GM12801 (cell line): ENCODE data around the gene CAVIN1.

Experiments
- TF ChIP-seq, protein P1 (sequence below): IDR thresholded peaks from one replicate; pipeline ENCODE4 v1.5.1; 2011; ENCODE audit warnings: control low read depth; ENCODE audit not compliant: insufficient read length; ENCODE audit errors: extremely low read depth

The CAVIN1 gene

DNA sequence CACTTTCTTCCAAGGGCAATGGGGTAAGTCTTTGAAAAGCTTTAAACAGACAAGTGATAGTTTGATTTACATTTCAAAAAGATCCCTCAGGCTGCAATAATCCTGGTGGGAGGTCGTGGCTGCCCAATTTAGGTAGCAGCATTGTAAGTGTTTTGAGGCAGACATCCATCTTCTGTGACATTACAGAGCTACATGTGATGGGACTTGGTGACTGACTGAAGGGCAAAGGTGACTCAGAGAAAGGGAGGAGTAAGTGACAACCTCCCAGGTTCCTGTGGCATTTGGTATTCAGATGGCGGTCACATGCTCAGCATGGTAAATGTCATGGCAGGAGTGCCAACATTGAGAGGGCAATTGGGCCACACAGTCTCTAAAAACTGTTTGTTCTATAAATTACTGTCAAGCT lies 61.3 kb downstream of the CAVIN1 start:
- TF ChIP-seq, protein P1, sequence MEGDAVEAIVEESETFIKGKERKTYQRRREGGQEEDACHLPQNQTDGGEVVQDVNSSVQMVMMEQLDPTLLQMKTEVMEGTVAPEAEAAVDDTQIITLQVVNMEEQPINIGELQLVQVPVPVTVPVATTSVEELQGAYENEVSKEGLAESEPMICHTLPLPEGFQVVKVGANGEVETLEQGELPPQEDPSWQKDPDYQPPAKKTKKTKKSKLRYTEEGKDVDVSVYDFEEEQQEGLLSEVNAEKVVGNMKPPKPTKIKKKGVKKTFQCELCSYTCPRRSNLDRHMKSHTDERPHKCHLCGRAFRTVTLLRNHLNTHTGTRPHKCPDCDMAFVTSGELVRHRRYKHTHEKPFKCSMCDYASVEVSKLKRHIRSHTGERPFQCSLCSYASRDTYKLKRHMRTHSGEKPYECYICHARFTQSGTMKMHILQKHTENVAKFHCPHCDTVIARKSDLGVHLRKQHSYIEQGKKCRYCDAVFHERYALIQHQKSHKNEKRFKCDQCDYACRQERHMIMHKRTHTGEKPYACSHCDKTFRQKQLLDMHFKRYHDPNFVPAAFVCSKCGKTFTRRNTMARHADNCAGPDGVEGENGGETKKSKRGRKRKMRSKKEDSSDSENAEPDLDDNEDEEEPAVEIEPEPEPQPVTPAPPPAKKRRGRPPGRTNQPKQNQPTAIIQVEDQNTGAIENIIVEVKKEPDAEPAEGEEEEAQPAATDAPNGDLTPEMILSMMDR = no peak

DNA sequence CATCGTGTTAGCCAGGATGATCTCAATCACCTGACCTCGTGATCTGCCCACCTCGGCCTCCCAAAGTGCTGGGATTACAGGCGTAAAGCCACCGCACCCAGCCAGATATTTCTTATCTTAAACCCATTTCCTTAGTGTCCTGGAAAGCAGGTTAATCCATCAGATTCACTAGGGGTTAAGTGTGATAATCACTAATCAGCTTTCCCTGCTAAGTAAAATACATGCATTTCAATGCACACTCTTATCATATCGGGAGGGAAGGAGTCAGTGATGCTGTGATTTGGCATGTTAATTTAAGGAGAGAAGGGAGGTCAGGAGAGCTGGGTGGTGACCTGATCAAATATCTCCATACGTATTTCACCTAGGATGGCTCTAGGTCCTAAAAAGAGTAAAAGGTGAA lies 63.9 kb downstream of the CAVIN1 start:
- TF ChIP-seq, protein P1 = no peak

DNA sequence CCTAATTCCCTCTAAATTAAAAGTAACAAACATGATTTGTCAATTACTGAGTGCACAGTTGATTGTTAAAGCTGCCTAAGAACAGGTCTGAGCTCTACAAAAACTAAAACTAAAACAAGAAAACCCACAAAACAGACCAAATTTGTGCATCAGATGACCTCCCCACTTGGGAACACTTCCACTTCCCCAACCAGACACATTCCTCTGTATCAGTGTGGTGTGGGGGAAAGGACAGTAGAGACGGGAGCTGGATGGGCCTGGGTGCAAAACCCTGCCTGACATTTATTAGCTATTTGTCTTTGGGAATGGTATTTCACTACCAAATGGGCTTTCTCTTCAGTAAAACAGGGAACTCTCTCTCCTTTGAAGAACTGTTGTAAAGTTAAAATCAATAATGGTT lies 64.6 kb downstream of the CAVIN1 start:
- TF ChIP-seq, protein P1 = no peak

DNA sequence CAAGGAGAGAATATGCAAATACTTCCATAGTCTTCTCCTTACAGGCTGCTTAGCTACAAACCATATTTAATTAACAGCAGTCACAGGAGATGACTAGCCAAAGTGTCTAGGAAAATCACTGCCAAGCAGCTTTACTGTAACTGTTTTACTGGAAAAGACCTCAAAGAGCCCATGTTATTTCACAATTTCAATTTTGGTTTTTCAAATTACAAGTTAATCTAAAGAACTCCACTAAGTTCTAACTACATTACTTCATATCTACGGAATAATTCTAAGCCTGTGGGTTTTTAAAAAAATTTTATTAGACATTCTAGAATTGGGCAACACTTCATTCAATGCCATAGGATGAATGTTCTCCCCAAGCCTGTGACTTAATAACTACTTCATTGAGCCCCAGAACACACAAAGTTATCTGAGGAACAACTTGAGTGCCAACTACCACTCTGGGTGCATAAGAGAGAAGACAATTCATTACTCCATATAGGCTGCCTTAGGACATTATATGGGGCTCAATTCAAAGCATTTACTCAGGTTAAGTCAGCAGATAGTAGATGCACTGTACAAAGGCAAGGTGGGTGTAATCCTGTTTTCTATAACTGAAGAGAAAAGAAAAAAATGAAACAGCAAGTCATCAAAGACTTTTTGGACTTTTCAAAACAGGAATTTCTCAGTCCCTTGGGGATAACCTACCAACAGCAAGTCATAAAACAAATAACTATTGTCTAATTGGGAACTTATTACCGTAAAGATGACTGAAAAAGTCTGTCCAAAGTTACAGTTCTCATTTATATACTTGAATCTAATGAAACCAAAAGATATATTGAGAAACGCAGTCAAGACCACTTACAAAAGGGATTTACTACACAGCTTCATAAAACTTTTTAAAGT lies 67.9 kb downstream of the CAVIN1 start:
- TF ChIP-seq, protein P1 = no peak
